ENCODE data around the gene CDNF. TPM values are rescaled to one million over a fixed set of nuclear protein-coding genes. Genes with fewer than 3 reads are reported as not detected.

Gene CDNF
- total and polyA plus RNA-seq, 2 experiments from 2014 or later, result 2.4 to 7.6 TPM

DNA sequence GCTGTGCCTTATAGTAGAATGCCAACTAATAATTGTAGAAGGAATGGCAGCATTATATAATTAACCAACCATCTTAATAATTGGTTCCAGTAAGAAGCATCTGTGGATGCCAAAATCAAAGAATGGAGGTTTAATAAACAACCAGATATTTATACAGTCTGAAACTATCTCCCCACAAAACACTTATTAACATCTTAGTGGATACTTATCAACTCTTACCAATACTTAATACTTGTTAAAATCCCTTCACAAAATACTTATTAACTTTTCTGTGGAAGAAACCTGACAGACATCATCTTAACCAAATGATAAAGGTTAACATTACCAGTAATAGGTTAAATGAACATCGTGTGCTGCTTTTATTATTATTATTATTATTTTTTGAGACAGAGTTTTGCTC, 34.0 kb downstream of the CDNF start:
- Histone ChIP-seq H2AFZ (no peak overlapping the region), H3K79me2 (no peaks in the 10 kb centered on the region), H3K9me2 (replicated peaks; ENCODE audit: insufficient read depth) (no peaks in the 10 kb centered on the region), H3K27ac (no peak overlapping the region), H4K20me1 (ENCODE audit: insufficient read depth, poor library complexity, severe bottlenecking) (no peaks in the 10 kb centered on the region), H3K36me3 (replicated peaks; ENCODE audit: insufficient read depth, low read depth) (no peaks in the 10 kb centered on the region), H3K4me3 (no peak overlapping the region), H3K27me3 (no peaks in the 10 kb centered on the region), H3K4me2 (no peak overlapping the region), H3K4me1 (ENCODE audit: insufficient read depth) (no peaks in the 10 kb centered on the region), H3K9me3 (ENCODE audit: low read depth) (no peaks in the 10 kb centered on the region)
- 86% methylated on average over 1 of the region's 1 CpG for WGBS (ENCODE audit: low lambda C conversion rate, missing lambda C conversion rate)
- no peak for DNase-seq (ENCODE audit: low spot score)
- no peak for TF ChIP-seq EZH2phosphoT487 (IDR thresholded peaks at IDR 0.05; ENCODE audit: low read depth, severe bottlenecking, unreplicated experiment)

DNA sequence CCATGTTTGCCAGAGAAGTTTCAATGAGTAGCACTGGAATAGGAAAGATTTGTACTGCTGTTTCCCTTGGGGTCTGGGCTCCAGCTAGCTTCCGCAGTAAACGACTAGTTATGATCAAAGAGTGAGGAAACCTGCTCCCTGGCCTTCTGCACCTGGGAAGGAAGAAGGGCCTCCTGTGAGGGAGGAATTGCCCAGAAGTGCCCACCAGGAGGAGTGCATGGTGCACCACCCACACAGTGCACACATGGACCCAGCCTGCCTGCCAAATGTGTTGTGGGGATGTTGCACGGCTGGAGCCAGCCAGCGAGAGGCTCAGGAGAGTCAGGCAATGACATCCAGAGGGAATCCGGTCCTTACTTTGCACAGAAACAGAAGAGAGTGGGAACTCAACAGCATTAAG, 36.1 kb downstream of the CDNF start:
- Histone ChIP-seq H3K9me2 (replicated peaks; ENCODE audit: insufficient read depth) (no peaks in the 10 kb centered on the region), H3K27me3 (peaks cover 4% of the 10 kb centered on the region), H3K79me2 (no peaks in the 10 kb centered on the region), H3K4me2 (no peak overlapping the region), H3K4me3 (no peak overlapping the region), H3K27ac (no peak overlapping the region), H3K9me3 (ENCODE audit: low read depth) (no peaks in the 10 kb centered on the region), H2AFZ (no peak overlapping the region), H3K36me3 (replicated peaks; ENCODE audit: insufficient read depth, low read depth) (no peaks in the 10 kb centered on the region), H3K4me1 (ENCODE audit: insufficient read depth) (no peaks in the 10 kb centered on the region), H4K20me1 (ENCODE audit: insufficient read depth, poor library complexity, severe bottlenecking) (no peaks in the 10 kb centered on the region)
- DNase-seq (ENCODE audit: low spot score), result no peak
- WGBS (ENCODE audit: low lambda C conversion rate, missing lambda C conversion rate), result 69% methylated on average over 5 of the region's 5 CpGs
- TF ChIP-seq, protein P1, sequence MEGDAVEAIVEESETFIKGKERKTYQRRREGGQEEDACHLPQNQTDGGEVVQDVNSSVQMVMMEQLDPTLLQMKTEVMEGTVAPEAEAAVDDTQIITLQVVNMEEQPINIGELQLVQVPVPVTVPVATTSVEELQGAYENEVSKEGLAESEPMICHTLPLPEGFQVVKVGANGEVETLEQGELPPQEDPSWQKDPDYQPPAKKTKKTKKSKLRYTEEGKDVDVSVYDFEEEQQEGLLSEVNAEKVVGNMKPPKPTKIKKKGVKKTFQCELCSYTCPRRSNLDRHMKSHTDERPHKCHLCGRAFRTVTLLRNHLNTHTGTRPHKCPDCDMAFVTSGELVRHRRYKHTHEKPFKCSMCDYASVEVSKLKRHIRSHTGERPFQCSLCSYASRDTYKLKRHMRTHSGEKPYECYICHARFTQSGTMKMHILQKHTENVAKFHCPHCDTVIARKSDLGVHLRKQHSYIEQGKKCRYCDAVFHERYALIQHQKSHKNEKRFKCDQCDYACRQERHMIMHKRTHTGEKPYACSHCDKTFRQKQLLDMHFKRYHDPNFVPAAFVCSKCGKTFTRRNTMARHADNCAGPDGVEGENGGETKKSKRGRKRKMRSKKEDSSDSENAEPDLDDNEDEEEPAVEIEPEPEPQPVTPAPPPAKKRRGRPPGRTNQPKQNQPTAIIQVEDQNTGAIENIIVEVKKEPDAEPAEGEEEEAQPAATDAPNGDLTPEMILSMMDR (IDR thresholded peaks at IDR 0.05; ENCODE audit: poor library complexity), result no peak
- no peak for TF ChIP-seq EZH2 (IDR thresholded peaks at IDR 0.05; ENCODE audit: borderline replicate concordance)
- no peak for TF ChIP-seq EZH2phosphoT487 (IDR thresholded peaks at IDR 0.05; ENCODE audit: low read depth, severe bottlenecking, unreplicated experiment)

DNA sequence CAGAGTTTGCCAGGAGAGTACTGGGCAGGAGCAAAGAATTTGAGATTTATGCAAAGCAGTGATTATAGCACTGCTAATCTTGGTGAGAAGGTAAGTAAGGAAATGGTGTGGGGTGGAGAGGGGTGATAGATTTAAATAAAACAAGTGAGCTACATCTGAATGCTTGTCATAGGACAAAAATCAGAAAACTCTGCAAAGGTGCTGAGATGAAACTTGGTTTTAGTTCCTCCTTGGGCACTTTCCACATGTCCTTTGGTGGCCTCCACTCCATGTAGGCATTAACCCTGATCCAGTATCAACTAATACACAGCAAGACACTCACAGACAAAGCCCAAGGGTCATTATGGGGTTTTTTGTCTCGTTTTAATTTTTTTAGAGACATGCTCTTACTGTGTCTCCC, 37.4 kb downstream of the CDNF start:
- Histone ChIP-seq H3K36me3 (replicated peaks; ENCODE audit: insufficient read depth, low read depth) (no peaks in the 10 kb centered on the region), H4K20me1 (ENCODE audit: insufficient read depth, poor library complexity, severe bottlenecking) (no peaks in the 10 kb centered on the region), H3K9me3 (ENCODE audit: low read depth) (no peaks in the 10 kb centered on the region), H3K4me3 (no peak overlapping the region), H3K79me2 (no peaks in the 10 kb centered on the region), H3K9me2 (replicated peaks; ENCODE audit: insufficient read depth) (no peaks in the 10 kb centered on the region), H3K27ac (no peak overlapping the region), H2AFZ (no peak overlapping the region), H3K4me1 (ENCODE audit: insufficient read depth) (no peaks in the 10 kb centered on the region), H3K4me2 (no peak overlapping the region), H3K27me3 (peaks cover 4% of the 10 kb centered on the region)
- TF ChIP-seq EZH2 (IDR thresholded peaks at IDR 0.05; ENCODE audit: borderline replicate concordance) (no peak), EZH2phosphoT487 (IDR thresholded peaks at IDR 0.05; ENCODE audit: low read depth, severe bottlenecking, unreplicated experiment) (no peak)
- TF ChIP-seq, protein P1 (IDR thresholded peaks at IDR 0.05; ENCODE audit: poor library complexity), result no peak
- 40% methylated on average over 1 of the region's 1 CpG for WGBS (ENCODE audit: low lambda C conversion rate, missing lambda C conversion rate)
- no peak for DNase-seq (ENCODE audit: low spot score)

DNA sequence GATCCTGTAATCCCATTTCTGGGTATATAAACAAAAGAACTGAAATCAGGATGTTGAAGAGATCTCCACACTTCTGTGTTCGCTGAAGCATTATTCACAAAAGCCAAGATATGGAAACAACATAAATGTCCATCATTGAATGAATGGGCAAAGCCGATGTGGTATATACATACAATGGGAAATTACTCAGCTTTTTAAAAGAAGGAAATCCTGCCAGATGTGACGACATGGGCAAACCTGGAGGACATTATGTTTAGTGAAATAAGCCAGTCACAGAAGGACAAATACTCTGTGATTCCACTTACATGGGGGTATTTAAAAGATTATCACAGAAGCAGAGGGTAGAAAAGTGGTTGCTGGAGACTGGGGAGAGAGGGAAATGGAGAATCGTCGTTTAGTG, 39.2 kb downstream of the CDNF start:
- WGBS (ENCODE audit: low lambda C conversion rate, missing lambda C conversion rate), result 75% methylated on average over 5 of the region's 5 CpGs
- no peak overlapping the region for H3K4me2 ChIP-seq
- H4K20me1 ChIP-seq (ENCODE audit: insufficient read depth, poor library complexity, severe bottlenecking), result no peaks in the 10 kb centered on the region
- no peak overlapping the region for H2AFZ ChIP-seq
- H3K36me3 ChIP-seq (replicated peaks; ENCODE audit: insufficient read depth, low read depth), result no peaks in the 10 kb centered on the region
- H3K79me2 ChIP-seq, result no peaks in the 10 kb centered on the region
- H3K4me3 ChIP-seq, result no peak overlapping the region
- H3K9me3 ChIP-seq (ENCODE audit: low read depth), result no peaks in the 10 kb centered on the region
- no peaks in the 10 kb centered on the region for H3K9me2 ChIP-seq (replicated peaks; ENCODE audit: insufficient read depth)
- no peak overlapping the region for H3K27ac ChIP-seq
- DNase-seq (ENCODE audit: low spot score), result no peak
- H3K4me1 ChIP-seq (ENCODE audit: insufficient read depth), result no peaks in the 10 kb centered on the region
- no peak for TF ChIP-seq EZH2 (IDR thresholded peaks at IDR 0.05; ENCODE audit: borderline replicate concordance)
- TF ChIP-seq, protein P1 (IDR thresholded peaks at IDR 0.05; ENCODE audit: poor library complexity), result no peak
- no peak for TF ChIP-seq EZH2phosphoT487 (IDR thresholded peaks at IDR 0.05; ENCODE audit: low read depth, severe bottlenecking, unreplicated experiment)
- peaks cover 4% of the 10 kb centered on the region for H3K27me3 ChIP-seq

Measured in hepatocyte (in vitro differentiated cells).